RWPE2 (cell line): Measurements from ENCODE around the gene GSTK1.
A peak's percentile ranks its signal among the peaks of the same experiment; 100 is the strongest.
"Not testable (repeated sequence)": the region's sequence is repeated elsewhere in the genome, so short reads cannot be mapped to it uniquely, and the experiment has no call there.

Source experiments
- ATAC-seq: fragments of 200-7000 bp; cut with Tn5 transposase; 3 replicates; pipeline ENCODE4 v1.9.1; 2021; ENCODE audit warnings: low read depth
- DNase-seq: peaks from one replicate; pipeline ENCODE4 v3.0.0-alpha.2; 2020; ENCODE audit warnings: low spot score
- H3K27ac ChIP-seq: fragments of 450-650 bp; 2 replicates; pipeline ENCODE4 v1.5.1; 2017; ENCODE audit warnings: mild to moderate bottlenecking; ENCODE audit not compliant: poor library complexity, severe bottlenecking
- H3K27me3 ChIP-seq: fragments of 250-450 bp; sonication (Bioruptor Pico); 2 replicates; pipeline ENCODE4 v1.5.1; 2021; ENCODE audit warnings: mild to moderate bottlenecking, moderate library complexity; ENCODE audit not compliant: insufficient read depth, poor library complexity, severe bottlenecking
- H3K36me3 ChIP-seq: fragments of 250-450 bp; sonication (Bioruptor Pico); 2 replicates; pipeline ENCODE4 v1.5.1; 2020; ENCODE audit warnings: low read depth, mild to moderate bottlenecking, moderate library complexity
- H3K4me1 ChIP-seq: fragments of 250-450 bp; sonication (Bioruptor Pico); 2 replicates; pipeline ENCODE4 v1.5.1; 2021; ENCODE audit warnings: mild to moderate bottlenecking, moderate library complexity; ENCODE audit not compliant: insufficient read depth, poor library complexity, severe bottlenecking
- H3K4me3 ChIP-seq: fragments of 250-450 bp; sonication (Bioruptor Pico); 2 replicates; pipeline ENCODE4 v1.5.1; 2021; ENCODE audit warnings: mild to moderate bottlenecking, moderate library complexity; ENCODE audit not compliant: severe bottlenecking
- H3K9me3 ChIP-seq: fragments of 250-450 bp; sonication (Bioruptor Pico); 2 replicates; pipeline ENCODE4 v1.5.1; 2021; ENCODE audit warnings: mild to moderate bottlenecking, moderate library complexity; ENCODE audit not compliant: severe bottlenecking
- CTCF ChIP-seq: fragments of 450-650 bp; IDR thresholded peaks from one replicate; pipeline ENCODE4 v1.5.1; 2017; ENCODE audit warnings: mild to moderate bottlenecking, moderate library complexity; ENCODE audit not compliant: poor library complexity, severe bottlenecking

Gene GSTK1

GRCh38 chr7:143263266-143264195, at the start of gene GSTK1:
TSS of gene GSTK1 (plus strand) at chr7:143263441. CDS start at chr7:143263514, 73 bp downstream.
- H3K9me3 ChIP-seq, result no peaks in the 10 kb centered on the region
- peaks cover 11% of the 10 kb centered on the region for H3K4me1 ChIP-seq
- DNase-seq, result peak; percentile 75
- H3K36me3 ChIP-seq, result peaks cover 27% of the 10 kb centered on the region
- no peak for TF ChIP-seq CTCF
- H3K27ac ChIP-seq, result peak within 1 kb of the TSS; percentile 2
- peak; percentile 97 for ATAC-seq
- H3K27me3 ChIP-seq, result no peaks in the 10 kb centered on the region
- H3K4me3 ChIP-seq, result peak within 1 kb of the TSS; percentile 84

- not testable (repeated sequence) for H3K4me1 ChIP-seq, DNase-seq, H3K27ac ChIP-seq, H3K36me3 ChIP-seq, ATAC-seq, H3K27me3 ChIP-seq, H3K4me3 ChIP-seq, H3K9me3 ChIP-seq
These were observed 49.8 kb upstream of the GSTK1 start for GRCh38 chr7:143213478-143213877.

- no peak overlapping the region for H3K27ac ChIP-seq
- DNase-seq, result no peak
- H3K36me3 ChIP-seq, result no peaks in the 10 kb centered on the region
- TF ChIP-seq CTCF, result peak; percentile 99
- no peaks in the 10 kb centered on the region for H3K9me3 ChIP-seq
- H3K4me3 ChIP-seq, result no peak overlapping the region
- H3K4me1 ChIP-seq, result no peaks in the 10 kb centered on the region
- peak; percentile 77 for ATAC-seq
- no peaks in the 10 kb centered on the region for H3K27me3 ChIP-seq
These were observed 48.2 kb upstream of the GSTK1 start for GRCh38 chr7:143214789-143215679.

- TF ChIP-seq CTCF, result no peak
- no peaks in the 10 kb centered on the region for H3K9me3 ChIP-seq
- DNase-seq, result no peak
- H3K4me3 ChIP-seq, result no peak overlapping the region
- H3K36me3 ChIP-seq, result no peaks in the 10 kb centered on the region
- H3K27ac ChIP-seq, result no peak overlapping the region
- H3K27me3 ChIP-seq, result no peaks in the 10 kb centered on the region
- H3K4me1 ChIP-seq, result no peaks in the 10 kb centered on the region
- no peak for ATAC-seq
These were observed 47.1 kb upstream of the GSTK1 start for GRCh38 chr7:143216151-143216550.

- no peak for TF ChIP-seq CTCF
These were observed 46.6 kb upstream of the GSTK1 start for GRCh38 chr7:143216686-143217085.

More at GRCh38 chr7:143216686-143217085, 46.6 kb upstream of the GSTK1 start:
- Histone ChIP-seq H3K36me3 (no peaks in the 10 kb centered on the region), H3K4me3 (no peak overlapping the region), H3K27ac (no peak overlapping the region), H3K9me3 (no peaks in the 10 kb centered on the region), H3K27me3 (no peaks in the 10 kb centered on the region), H3K4me1 (no peaks in the 10 kb centered on the region)
- no peak for DNase-seq
- no peak for ATAC-seq
